Trophoblast cell (in vitro differentiated cells and primary cell): ENCODE data around the gene OLFM2.

Source experiments
- DNase-seq, 2 donors: peaks; one replicate each; pipeline ENCODE4 v3.0.0-alpha.2; 2016
- H2AFZ ChIP-seq: 2 replicates; pipeline ENCODE4 v1.6.1; 2013; ENCODE audit warnings: low read length, moderate library complexity, mild to moderate bottlenecking; ENCODE audit not compliant: insufficient read depth, poor library complexity
- H2AK5ac ChIP-seq: 2 replicates; pipeline ENCODE4 v1.6.1; 2013; ENCODE audit warnings: mild to moderate bottlenecking, low read length
- H2BK120ac ChIP-seq: 2 replicates; pipeline ENCODE4 v1.6.1; 2013; ENCODE audit warnings: low read length, mild to moderate bottlenecking, moderate library complexity; ENCODE audit not compliant: insufficient read depth, poor library complexity
- H2BK12ac ChIP-seq: 2 replicates; pipeline ENCODE4 v1.6.1; 2013; ENCODE audit warnings: mild to moderate bottlenecking, low read length, moderate library complexity
- H2BK5ac ChIP-seq: 2 replicates; pipeline ENCODE4 v1.6.1; 2013; ENCODE audit warnings: low read length, low read depth, moderate library complexity, mild to moderate bottlenecking; ENCODE audit not compliant: poor library complexity
- H3K14ac ChIP-seq: 2 replicates; pipeline ENCODE4 v1.6.1; 2013; ENCODE audit warnings: mild to moderate bottlenecking, low read length
- H3K18ac ChIP-seq: 2 replicates; pipeline ENCODE4 v1.6.1; 2013; ENCODE audit warnings: mild to moderate bottlenecking, low read length
- H3K23ac ChIP-seq: 2 replicates; pipeline ENCODE4 v1.6.1; 2013; ENCODE audit warnings: low read length
- H3K27ac ChIP-seq: 2 replicates; pipeline ENCODE4 v1.5.1; 2013; ENCODE audit warnings: low read depth, mild to moderate bottlenecking, inconsistent platforms, low read length, moderate library complexity
- H3K27me3 ChIP-seq: 2 replicates; pipeline ENCODE4 v1.6.1; 2013; ENCODE audit warnings: inconsistent platforms, mild to moderate bottlenecking, low read length, moderate library complexity; ENCODE audit not compliant: insufficient read depth
- H3K36me3 ChIP-seq, 2 experiments: 1 replicate in 1 of 2; 2 replicates in 1 of 2; pipeline ENCODE4 v1.6.1; 2013; ENCODE audit warnings: low read length in 2 of 2, mild to moderate bottlenecking in 2 of 2, moderate library complexity in 1 of 2; ENCODE audit not compliant: insufficient read depth in 2 of 2, control insufficient read depth in 1 of 2
- H3K4ac ChIP-seq: 2 replicates; pipeline ENCODE4 v1.6.1; 2013; ENCODE audit warnings: low read depth, mild to moderate bottlenecking, low read length, moderate library complexity
- H3K4me1 ChIP-seq, 2 experiments: 1 replicate in 1 of 2; 2 replicates in 1 of 2; pipeline ENCODE4 v1.6.1; 2013; ENCODE audit warnings: low read length in 2 of 2, mild to moderate bottlenecking in 2 of 2, moderate library complexity in 1 of 2; ENCODE audit not compliant: insufficient read depth in 2 of 2, control insufficient read depth in 1 of 2
- H3K4me2 ChIP-seq: 2 replicates; pipeline ENCODE4 v1.6.1; 2013; ENCODE audit warnings: inconsistent platforms, mild to moderate bottlenecking, low read length, moderate library complexity
- H3K4me3 ChIP-seq: 2 replicates; pipeline ENCODE4 v1.5.1; 2013; ENCODE audit warnings: mild to moderate bottlenecking, low read depth, low read length, inconsistent platforms
- H3K79me1 ChIP-seq: one replicate; pipeline ENCODE4 v1.6.1; 2013; ENCODE audit warnings: low read length
- H3K79me2 ChIP-seq: 2 replicates; pipeline ENCODE4 v1.6.1; 2013; ENCODE audit warnings: low read length, mild to moderate bottlenecking; ENCODE audit not compliant: control insufficient read depth, insufficient read depth, poor library complexity
- H3K9ac ChIP-seq: 2 replicates; pipeline ENCODE4 v1.6.1; 2013; ENCODE audit warnings: mild to moderate bottlenecking, low read length
- H3K9me3 ChIP-seq: 2 replicates; pipeline ENCODE4 v1.6.1; 2013; ENCODE audit warnings: low read depth, mild to moderate bottlenecking, control low read depth, inconsistent platforms, low read length; ENCODE audit not compliant: insufficient read depth
- H4K12ac ChIP-seq: 2 replicates; pipeline ENCODE4 v1.6.1; 2013; ENCODE audit warnings: low read depth, mild to moderate bottlenecking, low read length, moderate library complexity
- H4K8ac ChIP-seq: 2 replicates; pipeline ENCODE4 v1.6.1; 2013; ENCODE audit warnings: low read depth, mild to moderate bottlenecking, low read length, moderate library complexity
- H4K91ac ChIP-seq: one replicate; pipeline ENCODE4 v1.6.1; 2013; ENCODE audit warnings: low read depth, mild to moderate bottlenecking, low read length, moderate library complexity
- WGBS: extraction: QIAGEN DNeasy Blood & Tissue Kit; methylation state at CpG from one replicate; pipeline ENCODE4 v1.1.7; 2013; ENCODE audit warnings: missing lambda C conversion rate; ENCODE audit not compliant: insufficient read length, insufficient coverage; ENCODE audit errors: extremely low coverage; 5-methylcytosine and 5-hydroxymethylcytosine counted together

OLFM2 gene

DNA sequence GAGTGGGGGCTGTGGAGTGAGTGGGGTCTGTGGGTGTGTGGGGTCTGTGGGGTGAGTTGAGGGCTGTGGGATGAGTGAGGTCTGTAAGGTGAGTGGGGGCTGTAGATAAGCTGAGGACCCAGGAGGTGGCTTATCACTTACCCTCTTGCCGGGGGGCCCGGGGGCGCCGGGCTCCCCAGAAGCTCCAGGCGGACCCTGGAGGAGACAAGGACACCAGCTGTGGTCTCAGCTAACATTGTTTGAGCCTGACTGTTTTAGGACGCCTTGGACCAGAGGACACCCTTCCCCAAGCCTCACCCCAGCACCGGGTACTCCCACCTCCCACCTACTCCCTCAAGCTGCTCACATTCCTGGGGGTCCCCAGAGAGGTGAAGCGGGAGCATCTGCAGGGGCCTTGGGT, 34.2 kb upstream of the OLFM2 start:
- Histone ChIP-seq H3K79me1 (no peaks in the 10 kb centered on the region), H3K9me3 (peaks cover 3% of the 10 kb centered on the region), H3K4ac (no peak overlapping the region), H3K27ac (no peak overlapping the region), H3K9ac (no peak overlapping the region), H3K27me3 (peaks cover 14% of the 10 kb centered on the region), H2BK120ac (no peak overlapping the region), H2AK5ac (no peak overlapping the region), H3K4me1 (no peaks in the 10 kb centered on the region), H2AFZ (no peak overlapping the region), H4K12ac (no peak overlapping the region), H4K8ac (no peak overlapping the region), H3K36me3 (no peaks in the 10 kb centered on the region), H3K18ac (no peak overlapping the region), H3K4me2 (no peak overlapping the region), H4K91ac (no peak overlapping the region), H3K79me2 (no peaks in the 10 kb centered on the region), H2BK12ac (no peak overlapping the region), H3K4me3 (no peak overlapping the region), H3K23ac (no peak overlapping the region), H2BK5ac (no peak overlapping the region), H3K14ac (no peak overlapping the region)
- WGBS, result no CpG with 5 or more reads among the region's 8 CpGs
- no peak for DNase-seq

DNA sequence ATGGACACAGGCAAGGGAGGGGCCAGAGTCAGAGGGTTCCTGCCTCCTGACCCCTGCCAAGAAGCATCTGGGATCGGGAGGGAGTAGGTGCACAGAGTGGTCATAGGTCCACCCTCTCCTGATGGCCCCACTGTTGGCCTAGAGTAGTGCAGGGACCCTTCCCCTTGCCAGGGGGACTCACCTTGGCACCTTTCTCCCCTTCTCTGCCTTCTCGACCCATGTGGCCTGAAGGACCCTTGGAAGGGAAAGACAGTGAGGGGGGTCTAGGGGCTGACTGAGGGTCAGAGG, 33.3 kb upstream of the OLFM2 start:
- H4K8ac ChIP-seq, result no peak overlapping the region
- H3K9me3 ChIP-seq, result peaks cover 3% of the 10 kb centered on the region
- H3K27ac ChIP-seq, result no peak overlapping the region
- no peak overlapping the region for H3K4ac ChIP-seq
- H3K14ac ChIP-seq, result no peak overlapping the region
- no peak overlapping the region for H2AK5ac ChIP-seq
- no CpG with 5 or more reads among the region's 2 CpGs for WGBS
- peaks cover 14% of the 10 kb centered on the region for H3K27me3 ChIP-seq
- no peak overlapping the region for H2BK5ac ChIP-seq
- H3K79me1 ChIP-seq, result no peaks in the 10 kb centered on the region
- H3K18ac ChIP-seq, result no peak overlapping the region
- no peaks in the 10 kb centered on the region for H3K36me3 ChIP-seq
- no peaks in the 10 kb centered on the region for H3K79me2 ChIP-seq
- H4K91ac ChIP-seq, result no peak overlapping the region
- no peaks in the 10 kb centered on the region for H3K4me1 ChIP-seq
- no peak overlapping the region for H2BK12ac ChIP-seq
- H2BK120ac ChIP-seq, result no peak overlapping the region
- no peak overlapping the region for H2AFZ ChIP-seq
- H3K9ac ChIP-seq, result no peak overlapping the region
- H4K12ac ChIP-seq, result no peak overlapping the region
- no peak overlapping the region for H3K4me2 ChIP-seq
- no peak overlapping the region for H3K4me3 ChIP-seq
- no peak for DNase-seq
- no peak overlapping the region for H3K23ac ChIP-seq

- no CpG with 5 or more reads among the region's 8 CpGs for WGBS
These were observed 32.7 kb upstream of the OLFM2 start for GRCh38 chr19:9968820-9969687.

GRCh38 chr19:9967326-9967725, 31.0 kb upstream of the OLFM2 start:
- Histone ChIP-seq H2BK5ac (no peak overlapping the region), H3K9me3 (peaks cover 3% of the 10 kb centered on the region), H3K18ac (no peak overlapping the region), H3K9ac (no peak overlapping the region), H3K4me2 (no peak overlapping the region), H2AK5ac (no peak overlapping the region), H3K27ac (no peak overlapping the region), H2AFZ (no peak overlapping the region), H3K14ac (no peak overlapping the region), H2BK12ac (no peak overlapping the region), H3K36me3 (no peaks in the 10 kb centered on the region), H3K4me1 (no peaks in the 10 kb centered on the region), H3K27me3 (peaks cover 14% of the 10 kb centered on the region), H4K8ac (no peak overlapping the region), H3K79me2 (no peaks in the 10 kb centered on the region), H4K91ac (no peak overlapping the region), H3K4me3 (no peak overlapping the region), H2BK120ac (no peak overlapping the region), H4K12ac (no peak overlapping the region), H3K4ac (no peak overlapping the region), H3K79me1 (no peaks in the 10 kb centered on the region), H3K23ac (no peak overlapping the region)
- DNase-seq, result no peak
- WGBS, result no CpG with 5 or more reads among the region's 4 CpGs

More at GRCh38 chr19:9968820-9969687, 32.7 kb upstream of the OLFM2 start:
- no peak overlapping the region for H4K91ac ChIP-seq
- no peak overlapping the region for H3K4me3 ChIP-seq
- no peak overlapping the region for H2AFZ ChIP-seq
- no peak overlapping the region for H3K18ac ChIP-seq
- peak overlapping the region; percentile 14 for H3K23ac ChIP-seq
- no peak overlapping the region for H3K14ac ChIP-seq
- no peak overlapping the region for H2BK12ac ChIP-seq
- peaks cover 14% of the 10 kb centered on the region for H3K27me3 ChIP-seq
- H3K79me2 ChIP-seq, result no peaks in the 10 kb centered on the region
- H2AK5ac ChIP-seq, result no peak overlapping the region
- no peak for DNase-seq
- H2BK5ac ChIP-seq, result no peak overlapping the region
- H3K36me3 ChIP-seq, result no peaks in the 10 kb centered on the region
- no peak overlapping the region for H3K4ac ChIP-seq
- H4K12ac ChIP-seq, result no peak overlapping the region
- H3K9me3 ChIP-seq, result peaks cover 3% of the 10 kb centered on the region
- no peaks in the 10 kb centered on the region for H3K4me1 ChIP-seq
- H4K8ac ChIP-seq, result no peak overlapping the region
- H3K4me2 ChIP-seq, result no peak overlapping the region
- H3K79me1 ChIP-seq, result no peaks in the 10 kb centered on the region
- H3K27ac ChIP-seq, result no peak overlapping the region
- H3K9ac ChIP-seq, result no peak overlapping the region
- no peak overlapping the region for H2BK120ac ChIP-seq
